ENCODE measurements around the gene PPP2R2B.
"Not testable (repeated sequence)": the region's sequence is repeated elsewhere in the genome, so short reads cannot be mapped to it uniquely, and the experiment has no call there.

Gene PPP2R2B

GRCh38 chr5:146624179-146624578 is 254.4 kb downstream of the PPP2R2B start:
- H3K27me3 Mint-ChIP-seq (ENCODE audit: low read depth), result no peaks in the 10 kb centered on the region
- no peaks in the 10 kb centered on the region for H3K4me1 Mint-ChIP-seq (ENCODE audit: low read depth)
- H3K9me3 Mint-ChIP-seq, result no peaks in the 10 kb centered on the region
- no peaks in the 10 kb centered on the region for H3K36me3 Mint-ChIP-seq (ENCODE audit: low read depth)
- H3K27ac Mint-ChIP-seq, result no peak overlapping the region
- no peak overlapping the region for H3K4me3 Mint-ChIP-seq

GRCh38 chr5:146623666-146624065 is 254.9 kb downstream of the PPP2R2B start:
- no peak overlapping the region for H3K27ac Mint-ChIP-seq
- no peaks in the 10 kb centered on the region for H3K36me3 Mint-ChIP-seq (ENCODE audit: low read depth)
- no peak overlapping the region for H3K4me3 Mint-ChIP-seq
- no peaks in the 10 kb centered on the region for H3K27me3 Mint-ChIP-seq (ENCODE audit: low read depth)
- H3K9me3 Mint-ChIP-seq, result no peaks in the 10 kb centered on the region
- H3K4me1 Mint-ChIP-seq (ENCODE audit: low read depth), result no peaks in the 10 kb centered on the region

- Mint-ChIP-seq H3K27ac (no peak overlapping the region), H3K27me3 (ENCODE audit: low read depth) (no peaks in the 10 kb centered on the region), H3K4me3 (no peak overlapping the region), H3K36me3 (ENCODE audit: low read depth) (no peaks in the 10 kb centered on the region), H3K4me1 (ENCODE audit: low read depth) (no peaks in the 10 kb centered on the region), H3K9me3 (no peaks in the 10 kb centered on the region)
These were observed 255.5 kb downstream of the PPP2R2B start for GRCh38 chr5:146623009-146623408.

- Mint-ChIP-seq H3K27me3 (ENCODE audit: low read depth) (no peaks in the 10 kb centered on the region), H3K27ac (no peak overlapping the region), H3K4me1 (ENCODE audit: low read depth) (no peaks in the 10 kb centered on the region), H3K9me3 (no peaks in the 10 kb centered on the region), H3K36me3 (ENCODE audit: low read depth) (no peaks in the 10 kb centered on the region), H3K4me3 (no peak overlapping the region)
These were observed 256.2 kb downstream of the PPP2R2B start for GRCh38 chr5:146622391-146622790.

DNA sequence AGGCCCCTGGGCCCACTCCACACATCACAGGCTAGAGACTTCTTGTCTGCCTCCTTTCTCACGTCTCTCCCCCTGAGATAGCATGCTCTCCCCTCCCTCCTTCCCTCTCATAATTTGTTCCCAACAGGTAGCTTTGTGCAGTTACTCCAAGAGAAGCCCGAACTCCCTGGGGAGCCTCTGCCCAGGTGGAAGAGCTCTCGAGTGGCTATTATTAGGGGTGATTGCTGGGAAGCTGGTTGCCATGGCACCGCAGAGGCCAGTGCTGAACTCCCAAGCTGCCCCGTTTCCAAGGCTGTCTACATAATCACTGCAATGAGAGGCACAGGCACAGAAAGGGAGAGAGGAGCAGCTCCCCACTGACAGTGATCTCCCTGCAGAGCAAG is 257.9 kb downstream of the PPP2R2B start:
- Mint-ChIP-seq H3K27me3 (ENCODE audit: low read depth) (no peaks in the 10 kb centered on the region), H3K4me1 (ENCODE audit: low read depth) (no peaks in the 10 kb centered on the region)

GRCh38 chr5:146620031-146620668 is 258.4 kb downstream of the PPP2R2B start:
- H3K4me1 Mint-ChIP-seq (ENCODE audit: low read depth), result no peaks in the 10 kb centered on the region
- H3K27me3 Mint-ChIP-seq (ENCODE audit: low read depth), result no peaks in the 10 kb centered on the region
- H3K4me3 Mint-ChIP-seq, result no peak overlapping the region
- no peak overlapping the region for H3K27ac Mint-ChIP-seq
- H3K36me3 Mint-ChIP-seq (ENCODE audit: low read depth), result no peaks in the 10 kb centered on the region
- no peaks in the 10 kb centered on the region for H3K9me3 Mint-ChIP-seq

More for the DNA sequence above, 257.9 kb downstream of the PPP2R2B start:
- Mint-ChIP-seq H3K4me3 (no peak overlapping the region), H3K9me3 (no peaks in the 10 kb centered on the region), H3K27ac (no peak overlapping the region), H3K36me3 (ENCODE audit: low read depth) (no peaks in the 10 kb centered on the region)

DNA sequence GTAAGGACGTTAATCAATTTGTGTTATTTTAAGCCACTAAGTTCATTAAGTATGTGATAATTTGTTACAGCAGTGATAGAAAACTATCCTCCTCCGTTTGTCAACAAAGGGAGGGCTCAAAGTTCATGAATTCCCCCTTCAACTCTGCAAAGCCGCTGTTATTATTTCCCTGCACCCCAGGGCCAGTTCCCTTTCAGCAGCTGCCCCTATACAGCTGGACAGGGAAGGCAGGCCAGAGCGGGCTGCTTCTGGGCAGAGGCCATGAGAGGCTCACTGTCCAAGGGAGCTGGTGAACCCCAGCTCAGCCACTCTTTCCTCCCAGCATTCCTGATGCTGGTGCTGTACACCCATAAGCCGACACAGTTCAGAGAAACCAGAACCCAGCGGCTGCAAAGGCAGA is 260.1 kb downstream of the PPP2R2B start:
- H3K4me1 Mint-ChIP-seq (ENCODE audit: low read depth), result no peaks in the 10 kb centered on the region
- H3K27ac Mint-ChIP-seq, result no peak overlapping the region
- no peak overlapping the region for H3K4me3 Mint-ChIP-seq

DNA sequence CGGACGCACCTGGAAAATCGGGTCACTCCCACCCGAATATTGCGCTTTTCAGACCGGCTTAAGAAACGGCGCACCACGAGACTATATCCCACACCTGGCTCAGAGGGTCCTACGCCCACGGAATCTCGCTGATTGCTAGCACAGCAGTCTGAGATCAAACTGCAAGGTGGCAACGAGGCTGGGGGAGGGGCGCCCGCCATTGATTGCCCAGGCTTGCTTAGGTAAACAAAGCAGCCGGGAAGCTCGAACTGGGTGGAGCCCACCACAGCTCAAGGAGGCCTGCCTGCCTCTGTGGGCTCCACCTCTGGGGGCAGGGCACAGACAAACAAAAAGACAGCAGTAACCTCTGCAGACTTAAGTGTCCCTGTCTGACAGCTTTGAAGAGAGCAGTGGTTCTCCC is 268.8 kb downstream of the PPP2R2B start:
- not testable (repeated sequence) for H3K27ac Mint-ChIP-seq; H3K36me3 Mint-ChIP-seq (ENCODE audit: low read depth); H3K27me3 Mint-ChIP-seq (ENCODE audit: low read depth); H3K4me3 Mint-ChIP-seq; H3K4me1 Mint-ChIP-seq (ENCODE audit: low read depth)
- peaks cover 13% of the 10 kb centered on the region for H3K9me3 Mint-ChIP-seq

More for the DNA sequence above, 260.1 kb downstream of the PPP2R2B start:
- Mint-ChIP-seq H3K9me3 (no peaks in the 10 kb centered on the region), H3K27me3 (ENCODE audit: low read depth) (no peaks in the 10 kb centered on the region), H3K36me3 (ENCODE audit: low read depth) (no peaks in the 10 kb centered on the region)

DNA sequence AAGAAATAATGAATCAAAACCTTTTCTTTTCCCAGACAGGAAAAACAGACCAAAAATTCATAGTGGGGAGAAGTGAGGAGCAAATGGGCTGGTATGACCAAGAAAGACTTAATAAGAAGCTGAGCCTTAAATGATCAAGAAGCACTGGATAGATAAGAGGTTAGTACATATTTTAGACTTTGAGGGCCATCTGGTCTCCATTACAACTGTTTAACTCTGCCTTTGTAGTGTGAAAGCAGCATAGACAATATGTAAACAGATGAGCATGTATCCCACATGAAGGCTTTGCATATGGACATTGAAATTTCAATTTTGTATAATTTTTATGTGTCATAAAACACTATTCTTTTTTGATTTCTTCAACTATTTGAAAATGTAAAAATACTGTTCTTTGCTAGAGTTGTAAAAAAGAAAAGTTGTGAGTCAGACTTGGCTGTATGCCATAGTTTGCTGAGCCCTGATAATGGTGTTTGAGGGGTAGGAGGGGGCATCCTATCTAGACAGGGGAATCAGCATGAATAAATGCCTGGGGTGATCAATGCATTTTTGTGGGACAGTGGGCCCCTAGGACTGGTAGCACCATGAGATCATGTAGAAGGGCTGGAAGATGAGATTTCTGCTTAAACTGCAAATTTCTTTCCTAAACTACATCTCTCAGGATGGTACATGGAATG is 270.8 kb downstream of the PPP2R2B start:
- Mint-ChIP-seq H3K27me3 (ENCODE audit: low read depth) (no peaks in the 10 kb centered on the region), H3K36me3 (ENCODE audit: low read depth) (no peaks in the 10 kb centered on the region), H3K27ac (no peak overlapping the region), H3K4me1 (ENCODE audit: low read depth) (no peaks in the 10 kb centered on the region), H3K9me3 (peaks cover 13% of the 10 kb centered on the region), H3K4me3 (no peak overlapping the region)

DNA sequence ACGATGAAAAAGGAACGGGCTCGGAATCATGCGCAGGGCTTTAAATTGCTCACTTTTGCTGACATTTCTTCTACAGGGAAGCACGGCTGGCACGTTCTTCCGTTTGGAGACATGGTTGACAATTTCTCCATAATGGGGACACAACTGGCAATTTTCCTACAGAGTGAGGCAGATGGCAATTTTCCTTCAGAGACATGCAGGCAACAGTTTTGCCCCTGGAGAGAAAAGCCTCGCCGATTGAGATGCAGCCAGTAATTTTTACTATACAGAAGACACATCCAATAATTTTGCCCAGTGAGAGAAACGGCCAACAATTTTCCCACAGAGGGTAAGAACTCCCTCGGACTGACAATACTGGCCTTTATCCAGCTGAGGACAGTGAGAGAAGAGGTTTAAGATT is 271.7 kb downstream of the PPP2R2B start:
- H3K4me3 Mint-ChIP-seq, result no peak overlapping the region
- no peak overlapping the region for H3K27ac Mint-ChIP-seq
- H3K36me3 Mint-ChIP-seq (ENCODE audit: low read depth), result no peaks in the 10 kb centered on the region
- H3K9me3 Mint-ChIP-seq, result peaks cover 13% of the 10 kb centered on the region
- H3K4me1 Mint-ChIP-seq (ENCODE audit: low read depth), result no peaks in the 10 kb centered on the region
- no peaks in the 10 kb centered on the region for H3K27me3 Mint-ChIP-seq (ENCODE audit: low read depth)

- no peak overlapping the region for H3K4me3 Mint-ChIP-seq
- no peaks in the 10 kb centered on the region for H3K4me1 Mint-ChIP-seq (ENCODE audit: low read depth)
- no peaks in the 10 kb centered on the region for H3K9me3 Mint-ChIP-seq
- no peaks in the 10 kb centered on the region for H3K27me3 Mint-ChIP-seq (ENCODE audit: low read depth)
- H3K27ac Mint-ChIP-seq, result no peak overlapping the region
- H3K36me3 Mint-ChIP-seq (ENCODE audit: low read depth), result no peaks in the 10 kb centered on the region
These were observed 278.2 kb downstream of the PPP2R2B start for GRCh38 chr5:146600376-146600775.

GRCh38 chr5:146599261-146599660 is 279.3 kb downstream of the PPP2R2B start:
- no peak overlapping the region for H3K4me3 Mint-ChIP-seq
- no peak overlapping the region for H3K27ac Mint-ChIP-seq
- no peaks in the 10 kb centered on the region for H3K27me3 Mint-ChIP-seq (ENCODE audit: low read depth)
- H3K4me1 Mint-ChIP-seq (ENCODE audit: low read depth), result no peaks in the 10 kb centered on the region
- H3K36me3 Mint-ChIP-seq (ENCODE audit: low read depth), result no peaks in the 10 kb centered on the region
- H3K9me3 Mint-ChIP-seq, result no peaks in the 10 kb centered on the region

- H3K4me1 Mint-ChIP-seq (ENCODE audit: low read depth), result no peaks in the 10 kb centered on the region
- no peak overlapping the region for H3K27ac Mint-ChIP-seq
- H3K36me3 Mint-ChIP-seq (ENCODE audit: low read depth), result no peaks in the 10 kb centered on the region
- no peaks in the 10 kb centered on the region for H3K9me3 Mint-ChIP-seq
- no peaks in the 10 kb centered on the region for H3K27me3 Mint-ChIP-seq (ENCODE audit: low read depth)
- no peak overlapping the region for H3K4me3 Mint-ChIP-seq
These were observed 283.5 kb downstream of the PPP2R2B start for GRCh38 chr5:146595088-146595487.

DNA sequence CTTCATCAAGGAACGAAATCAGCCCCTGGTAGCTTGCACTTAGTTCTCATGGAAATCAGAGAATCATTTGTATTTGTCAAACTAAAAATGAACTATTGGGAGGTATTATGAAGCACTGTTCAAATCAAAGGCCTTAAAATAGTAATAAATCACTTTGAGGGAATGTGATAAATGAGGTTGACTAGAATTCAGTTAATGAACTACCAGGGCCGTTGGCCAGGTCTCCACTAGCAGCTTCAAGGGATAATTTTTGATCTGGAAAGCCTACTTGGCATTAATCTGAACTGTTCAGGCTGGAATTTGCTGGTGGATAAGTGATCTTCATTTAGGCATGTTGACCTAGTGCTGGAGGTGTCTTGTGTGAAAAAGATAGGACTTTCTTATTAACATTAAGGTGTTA is 286.2 kb downstream of the PPP2R2B start:
- Mint-ChIP-seq H3K27ac (no peak overlapping the region), H3K4me3 (no peak overlapping the region), H3K27me3 (ENCODE audit: low read depth) (no peaks in the 10 kb centered on the region), H3K9me3 (no peaks in the 10 kb centered on the region), H3K4me1 (ENCODE audit: low read depth) (no peaks in the 10 kb centered on the region), H3K36me3 (ENCODE audit: low read depth) (no peaks in the 10 kb centered on the region)

DNA sequence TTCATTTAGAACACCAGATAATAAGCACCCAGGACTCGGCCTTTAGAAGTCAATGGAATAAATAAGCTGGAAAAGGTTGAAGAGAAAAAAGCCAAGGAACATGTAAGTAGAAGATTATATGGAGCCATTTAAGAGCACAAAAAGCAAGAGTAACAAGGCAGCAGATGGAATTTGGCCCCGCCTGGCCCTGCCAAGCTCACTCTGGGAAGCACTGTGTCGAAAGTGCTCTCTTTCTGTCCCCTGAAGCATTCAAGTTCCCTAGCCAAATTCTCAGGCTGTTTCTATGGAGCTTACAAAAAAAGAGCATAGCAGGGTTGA is 289.6 kb downstream of the PPP2R2B start:
- Mint-ChIP-seq H3K9me3 (no peaks in the 10 kb centered on the region), H3K36me3 (ENCODE audit: low read depth) (no peaks in the 10 kb centered on the region), H3K4me1 (ENCODE audit: low read depth) (no peaks in the 10 kb centered on the region), H3K27ac (no peak overlapping the region), H3K4me3 (no peak overlapping the region), H3K27me3 (ENCODE audit: low read depth) (peaks cover 4% of the 10 kb centered on the region)
